Sigmoid colon (tissue), 3 donors: ENCODE results near the gene FXYD3.

Experiments used
- CTCF ChIP-seq, 4 experiments: fragments of 450-650 bp in 3 of 4; fragments of 200-600 bp in 1 of 4; IDR thresholded peaks; one replicate each; pipeline ENCODE4 v1.5.1; 2016 to 2019; ENCODE audit warnings: antibody characterized with exemption in 4 of 4, mild to moderate bottlenecking in 3 of 4, moderate library complexity in 2 of 4
- POLR2A ChIP-seq, 2 donors: fragments of 450-650 bp; IDR thresholded peaks; one replicate each; pipeline ENCODE4 v1.6.1; 2016; ENCODE audit warnings: antibody characterized with exemption in 2 of 2, mild to moderate bottlenecking in 2 of 2, moderate library complexity in 2 of 2

- TF ChIP-seq CTCF (IDR thresholded peaks at IDR 0.05) = no peak
- TF ChIP-seq POLR2A (IDR thresholded peaks at IDR 0.05) = peak; percentile 76 to 91
These were observed 8.8 kb downstream of the FXYD3 start for GRCh38 chr19:35124098-35125060.
